Right lobe of liver (tissue), 6 donors: Measurements from ENCODE around the gene ARF3. TPM values are rescaled to one million over a fixed set of nuclear protein-coding genes. Genes with fewer than 3 reads are reported as not detected.

Source experiments
- ATAC-seq, 4 donors: fragments of 200-7000 bp; cut with Tn5 transposase; one replicate each; pipeline ENCODE4 v1.9.1; 2020; ENCODE audit warnings: mild to moderate bottlenecking in 4 of 4, moderate library complexity in 4 of 4
- DNase-seq, 3 donors: peaks; one replicate each; pipeline ENCODE4 v3.0.0-alpha.2; 2020
- H3K27ac ChIP-seq, 3 donors: fragments of 200-600 bp; one replicate each; pipeline ENCODE4 v1.8.0; 2022
- H3K27me3 ChIP-seq, 2 donors: fragments of 200-600 bp; one replicate each; pipeline ENCODE4 v1.8.0; 2022
- H3K36me3 ChIP-seq, 4 donors: fragments of 200-600 bp; sonication (generic) in 1 of 4; one replicate each; pipeline versions ENCODE4 v1.5.1 to v1.8.0; 2017 to 2022; ENCODE audit warnings: control low read depth in 1 of 4
- H3K4me1 ChIP-seq, 4 donors: fragments of 200-600 bp; sonication (generic) in 1 of 4; one replicate each; pipeline versions ENCODE4 v1.5.1 to v1.8.0; 2017 to 2022; ENCODE audit warnings: control low read depth in 1 of 4
- H3K4me3 ChIP-seq, 3 donors: fragments of 200-600 bp; one replicate each; pipeline ENCODE4 v1.8.0; 2022
- H3K9me3 ChIP-seq, 4 donors: fragments of 200-600 bp; sonication (generic) in 1 of 4; one replicate each; pipeline versions ENCODE4 v1.5.1 to v1.8.0; 2017 to 2022; ENCODE audit warnings: control low read depth in 1 of 4
- POLR2A ChIP-seq: fragments of 450-650 bp; IDR thresholded peaks from one replicate; pipeline ENCODE4 v1.6.1; 2017; ENCODE audit warnings: antibody characterized with exemption, mild to moderate bottlenecking
- WGBS: methylation state at CpG from one replicate; pipeline ENCODE4 v1.1.6; 2018; ENCODE audit warnings: low coverage, low lambda C conversion rate; ENCODE audit not compliant: insufficient coverage; ENCODE audit errors: missing lambda C conversion rate; 5-methylcytosine and 5-hydroxymethylcytosine counted together
- intact Hi-C, 2 donors: fragments of 100-400 bp; cut with DNase I; formaldehyde crosslinking; loops; one replicate each; pipeline versions ENCODE4 v1.11.2 to v1.14.1; 2022
- total RNA-seq, 6 experiments: library from RNA; depleted of rRNA in 2 of 6; stranded (reverse); fragments of >200 nt in 2 of 6; fragmentation: NEBNext Ultra II Directional in 3 of 6; extraction: Animal tissue kit (Norgen Biotek cat#: 25700) in 3 of 6; gene quantifications; one replicate each; pipeline versions ENCODE4 v1.1.0 to v1.2.4, GENCODE V29; 2016 to 2023
- TF ChIP-seq, protein P1 (sequence below), 4 donors: fragments of 200-600 bp in 3 of 4; fragments of 450-650 bp in 1 of 4; IDR thresholded peaks; one replicate each; pipeline versions ENCODE4 v1.5.1 to v1.8.0; 2016 to 2022; ENCODE audit warnings: antibody characterized with exemption in 4 of 4, mild to moderate bottlenecking in 2 of 4
- donor health status: DM: no; HTN: yes; CAD: no.
- donor health status: DM: no; HTN: no; CAD: no.
- donor health status: DM: no; HTN: no; CAD: no.
- donor health status: DM: no; HTN: yes; CAD: no.
- donor health status: DM: no; HTN: yes; CAD: no.

The ARF3 gene
- total RNA-seq, 6 experiments from 2014 or later, result 30.9 to 50.7 (median 47.2) TPM

DNA sequence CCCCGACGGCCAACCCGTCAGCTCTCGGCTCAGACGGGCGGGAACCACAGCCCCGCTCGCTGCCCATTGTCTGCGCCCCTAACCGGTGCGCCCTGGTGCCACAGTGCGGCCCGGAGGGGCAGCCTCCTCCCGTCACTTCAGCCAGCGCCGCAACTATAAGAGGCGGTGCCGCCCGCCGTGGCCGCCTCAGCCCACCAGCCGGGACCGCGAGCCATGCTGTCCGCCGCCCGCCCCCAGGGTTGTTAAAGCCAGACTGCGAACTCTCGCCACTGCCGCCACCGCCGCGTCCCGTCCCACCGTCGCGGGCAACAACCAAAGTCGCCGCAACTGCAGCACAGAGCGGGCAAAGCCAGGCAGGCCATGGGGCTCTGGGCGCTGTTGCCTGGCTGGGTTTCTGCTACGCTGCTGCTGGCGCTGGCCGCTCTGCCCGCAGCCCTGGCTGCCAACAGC is 21.0 kb upstream of the ARF3 start, which contains the start of gene WNT1:
Gene WNT1, plus strand, starts transcription at position 32 of the 450 bp plus-strand sequence. Its CDS starts 329 bp downstream, at position 361.
- intact Hi-C loops, result no loop called here
- DNase-seq, result no peak
- H3K9me3 ChIP-seq, result no peaks in the 10 kb centered on the region
- peaks cover 4 to 34% (median 16%) of the 10 kb centered on the region in 4 donors for H3K4me1 ChIP-seq
- TF ChIP-seq, protein P1, sequence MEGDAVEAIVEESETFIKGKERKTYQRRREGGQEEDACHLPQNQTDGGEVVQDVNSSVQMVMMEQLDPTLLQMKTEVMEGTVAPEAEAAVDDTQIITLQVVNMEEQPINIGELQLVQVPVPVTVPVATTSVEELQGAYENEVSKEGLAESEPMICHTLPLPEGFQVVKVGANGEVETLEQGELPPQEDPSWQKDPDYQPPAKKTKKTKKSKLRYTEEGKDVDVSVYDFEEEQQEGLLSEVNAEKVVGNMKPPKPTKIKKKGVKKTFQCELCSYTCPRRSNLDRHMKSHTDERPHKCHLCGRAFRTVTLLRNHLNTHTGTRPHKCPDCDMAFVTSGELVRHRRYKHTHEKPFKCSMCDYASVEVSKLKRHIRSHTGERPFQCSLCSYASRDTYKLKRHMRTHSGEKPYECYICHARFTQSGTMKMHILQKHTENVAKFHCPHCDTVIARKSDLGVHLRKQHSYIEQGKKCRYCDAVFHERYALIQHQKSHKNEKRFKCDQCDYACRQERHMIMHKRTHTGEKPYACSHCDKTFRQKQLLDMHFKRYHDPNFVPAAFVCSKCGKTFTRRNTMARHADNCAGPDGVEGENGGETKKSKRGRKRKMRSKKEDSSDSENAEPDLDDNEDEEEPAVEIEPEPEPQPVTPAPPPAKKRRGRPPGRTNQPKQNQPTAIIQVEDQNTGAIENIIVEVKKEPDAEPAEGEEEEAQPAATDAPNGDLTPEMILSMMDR (IDR thresholded peaks at IDR 0.05), result peak in 2 of 4 donors; percentile 10 to 22
- no peak for TF ChIP-seq POLR2A
- WGBS, result 3% methylated on average over 17 of the region's 45 CpGs
- peaks cover 8 to 52% of the 10 kb centered on the region in 2 donors for H3K27me3 ChIP-seq
- no peaks in the 10 kb centered on the region for H3K36me3 ChIP-seq
- ATAC-seq, result peak; percentile 19 to 38 (median 31)
- no peak within 1 kb of the TSS for H3K4me3 ChIP-seq
- no peak within 1 kb of the TSS for H3K27ac ChIP-seq

DNA sequence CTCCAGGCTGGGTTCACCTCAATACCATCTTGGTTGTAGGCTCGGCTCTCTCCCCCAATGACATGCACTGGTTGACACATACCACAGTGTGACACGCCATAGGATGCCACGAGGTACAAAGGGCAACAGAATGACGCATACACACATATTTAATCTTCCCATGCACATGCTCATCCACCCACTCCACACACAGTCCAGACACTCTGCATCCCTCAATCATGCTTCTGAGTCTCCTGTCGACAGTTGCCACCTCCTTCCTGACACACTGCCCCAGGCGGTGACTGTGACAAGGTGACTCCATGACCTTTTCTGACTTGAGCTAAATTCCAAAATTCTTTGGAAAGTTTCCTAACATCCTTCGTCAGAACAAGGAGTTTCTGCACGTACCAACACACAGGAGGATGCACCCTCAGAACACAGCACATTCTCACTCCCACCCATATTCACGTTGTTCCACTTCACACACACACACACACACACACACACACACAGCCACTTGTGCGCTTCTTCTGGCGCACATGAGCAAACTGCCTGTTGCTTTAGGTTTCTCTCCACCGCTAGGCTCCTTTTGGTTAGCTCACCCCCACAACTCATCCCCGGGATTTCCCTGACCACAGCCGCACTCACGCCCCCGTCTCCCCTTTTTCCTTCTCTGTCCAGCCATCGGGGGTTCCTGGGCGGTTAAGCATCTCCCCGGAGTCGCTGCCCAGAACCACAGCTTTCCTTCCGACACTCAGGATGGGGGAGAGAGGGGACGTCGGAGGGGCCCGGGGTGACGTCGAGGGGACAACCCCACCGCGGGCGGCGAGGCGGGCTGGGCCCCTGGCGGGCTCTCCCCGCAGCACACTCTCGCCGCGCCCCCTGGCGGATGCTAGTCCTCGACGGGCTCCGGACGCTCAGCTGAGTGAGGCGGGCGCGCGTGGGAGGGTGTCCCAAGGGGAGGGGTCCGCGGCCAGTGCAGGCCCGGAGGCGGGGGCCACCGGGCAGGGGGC is 20.3 kb upstream of the ARF3 start:
- Histone ChIP-seq H3K36me3 (no peaks in the 10 kb centered on the region), H3K4me1 (peaks cover 4 to 34% (median 16%) of the 10 kb centered on the region in 4 donors), H3K27me3 (peaks cover 8 to 59% of the 10 kb centered on the region in 2 donors), H3K4me3 (no peak overlapping the region), H3K27ac (no peak overlapping the region), H3K9me3 (no peaks in the 10 kb centered on the region)
- peak; percentile 53 to 59 (median 56) for ATAC-seq
- WGBS, result 7% methylated on average over 42 of the region's 50 CpGs
- peak in 2 of 3 donors; percentile 70 to 72 for DNase-seq
- TF ChIP-seq, protein P1 (IDR thresholded peaks at IDR 0.05), result peak; percentile 51 to 61 (median 60)
- TF ChIP-seq POLR2A, result no peak
- intact Hi-C loops, result no loop called here

DNA sequence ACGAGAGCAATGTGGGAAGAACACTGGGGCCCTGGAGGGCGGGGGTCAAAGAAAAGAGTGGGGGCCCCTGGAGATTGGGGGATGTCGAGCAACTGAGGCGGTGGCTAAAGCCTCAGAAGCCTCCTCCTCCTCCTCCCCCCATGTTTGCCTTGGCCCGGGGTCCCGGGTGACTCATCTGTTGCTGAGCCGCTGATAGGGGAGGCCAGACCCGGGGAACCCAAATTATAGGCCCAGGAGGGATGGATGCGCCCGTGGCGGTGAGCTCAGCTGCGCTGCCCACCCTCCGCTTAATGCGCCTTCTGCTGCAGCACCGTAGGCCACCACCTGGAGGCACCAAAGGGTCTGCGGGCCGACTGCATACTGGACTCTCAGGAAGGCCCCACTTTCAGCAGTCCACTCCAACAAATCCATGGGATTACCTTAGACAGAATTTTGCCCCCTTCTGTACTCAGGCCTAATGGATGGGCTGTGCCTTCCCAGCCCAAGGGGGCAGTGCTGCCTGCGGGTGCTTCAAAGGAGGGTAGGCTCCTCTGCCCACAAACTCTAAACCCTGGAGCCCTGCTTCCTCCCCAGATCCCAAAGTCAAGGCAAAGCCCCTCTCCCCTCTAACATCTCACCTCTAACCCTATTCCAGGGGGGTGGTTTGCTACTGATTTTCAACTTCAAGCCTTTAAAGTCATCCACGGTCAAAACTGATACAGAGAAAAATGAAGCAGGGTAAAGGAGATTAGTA is 16.8 kb upstream of the ARF3 start:
- peak in 2 of 3 donors; percentile 44 to 63 for DNase-seq
- H3K4me3 ChIP-seq, result no peak overlapping the region
- H3K36me3 ChIP-seq, result no peaks in the 10 kb centered on the region
- H3K9me3 ChIP-seq, result no peaks in the 10 kb centered on the region
- H3K4me1 ChIP-seq, result peaks cover 0 to 20% (median 3%) of the 10 kb centered on the region in 4 donors
- peaks cover 11 to 51% of the 10 kb centered on the region in 2 donors for H3K27me3 ChIP-seq
- TF ChIP-seq, protein P1 (IDR thresholded peaks at IDR 0.05), result peak; percentile 42 to 57 (median 46)
- TF ChIP-seq POLR2A, result no peak
- WGBS, result 23% methylated on average over 5 of the region's 19 CpGs
- H3K27ac ChIP-seq, result no peak overlapping the region
- ATAC-seq, result peak; percentile 55 to 69 (median 63)
- intact Hi-C loops, result no loop called here

DNA sequence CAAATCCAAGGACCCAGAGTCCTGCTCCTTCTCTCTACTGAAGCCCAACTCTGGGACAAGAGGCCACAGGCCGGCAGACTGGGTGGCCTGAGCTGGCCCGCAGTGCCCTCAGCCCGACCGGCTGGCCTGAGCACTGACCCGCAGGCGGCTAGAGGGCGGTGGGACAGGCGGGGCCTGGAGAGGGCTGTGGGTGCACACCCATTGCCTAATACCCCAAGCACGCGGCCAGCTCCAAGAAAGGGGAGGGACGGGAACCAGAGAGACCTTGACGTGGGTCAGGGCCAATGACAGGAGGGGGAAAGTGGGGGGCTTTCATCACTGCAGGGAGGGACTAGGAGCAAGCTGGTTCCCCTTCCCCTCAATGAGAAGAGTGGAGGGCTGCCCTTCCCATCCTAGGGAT is 16.2 kb upstream of the ARF3 start:
- no peak for TF ChIP-seq POLR2A
- TF ChIP-seq, protein P1 (IDR thresholded peaks at IDR 0.05), result no peak
- Histone ChIP-seq H3K9me3 (no peaks in the 10 kb centered on the region), H3K4me3 (no peak overlapping the region), H3K36me3 (no peaks in the 10 kb centered on the region), H3K4me1 (peaks cover 0 to 15% (median under 1%) of the 10 kb centered on the region in 4 donors), H3K27ac (no peak overlapping the region), H3K27me3 (peaks cover 11 to 45% of the 10 kb centered on the region in 2 donors)
- intact Hi-C loops, result no loop called here
- ATAC-seq (peak; percentile 18 to 54 (median 44)), DNase-seq (peak in 1 of 3 donors; percentile 35)
- 7% methylated on average over 6 of the region's 12 CpGs for WGBS
